BJ (cell line): ENCODE measurements around the gene LRP2. TPM values are rescaled to one million over a fixed set of nuclear protein-coding genes. Genes with fewer than 3 reads are reported as not detected.

Experiments
- CTCF ChIA-PET: fragments of 350-600 bp; formaldehyde crosslinking; extraction: SDS; loops from one replicate; lab custom pipeline; 2021; ENCODE audit warnings: antibody characterized with exemption, inconsistent platforms; lab: Yijun Ruan, JAX
- POLR2A ChIA-PET: fragments of 300-600 bp; sonication (Branson Sonifier 250); formaldehyde crosslinking; extraction: SDS; loops from one replicate; lab custom pipeline; 2021; ENCODE audit warnings: antibody characterized with exemption; lab: Charles Lee
- DNase-seq: peaks from one replicate; pipeline ENCODE4 v3.0.0-alpha.2; 2011; ENCODE audit warnings: low read depth
- H3K27me3 ChIP-seq: 2 replicates; pipeline ENCODE4 v1.6.0; 2011; ENCODE audit warnings: low read length; ENCODE audit not compliant: control insufficient read depth, insufficient read depth
- H3K36me3 ChIP-seq: 2 replicates; pipeline ENCODE4 v1.5.1; 2011; ENCODE audit warnings: low read length; ENCODE audit not compliant: control insufficient read depth, insufficient read depth
- H3K4me3 ChIP-seq: 2 replicates; pipeline ENCODE4 v1.5.1; 2011; ENCODE audit warnings: low read depth, mild to moderate bottlenecking, control low read depth, low read length
- polyA plus RNA-seq: library from polyadenylated mRNA; depleted of rRNA; stranded (reverse); fragments of >200 nt; gene quantifications from 2 replicates; pipeline ENCODE4 v1.2.3, GENCODE V29; 2011
- TF ChIP-seq, protein P1 (sequence below): IDR thresholded peaks from 2 replicates; pipeline ENCODE4 v1.5.1; 2011; ENCODE audit warnings: low read depth, mild to moderate bottlenecking, control low read depth, inconsistent platforms, low read length, moderate library complexity; ENCODE audit not compliant: insufficient read depth

The LRP2 gene
- polyA plus RNA-seq, 1 experiment = not detected

DNA sequence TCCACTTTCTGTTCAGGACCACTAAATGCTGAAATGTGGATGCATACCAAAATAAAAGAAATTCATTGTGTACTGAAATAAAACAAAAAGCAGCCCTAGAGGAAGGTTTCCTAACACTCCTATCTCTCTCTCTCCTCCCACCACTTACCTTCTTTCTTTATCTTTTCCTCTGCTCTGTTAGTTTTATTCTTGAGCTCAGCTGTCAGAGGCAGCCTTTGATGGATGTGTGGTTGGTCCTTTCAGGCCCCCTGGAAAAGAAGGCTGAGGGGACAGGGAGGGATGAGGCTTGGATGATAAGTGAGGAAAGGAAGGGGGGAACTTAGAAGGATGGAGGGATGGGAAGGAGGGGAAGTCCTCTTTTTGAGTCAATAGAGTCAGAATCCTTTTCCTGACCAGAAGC, 245.3 kb downstream of the LRP2 start:
- POLR2A ChIA-PET = no interaction called here
- no peak for DNase-seq
- TF ChIP-seq, protein P1, sequence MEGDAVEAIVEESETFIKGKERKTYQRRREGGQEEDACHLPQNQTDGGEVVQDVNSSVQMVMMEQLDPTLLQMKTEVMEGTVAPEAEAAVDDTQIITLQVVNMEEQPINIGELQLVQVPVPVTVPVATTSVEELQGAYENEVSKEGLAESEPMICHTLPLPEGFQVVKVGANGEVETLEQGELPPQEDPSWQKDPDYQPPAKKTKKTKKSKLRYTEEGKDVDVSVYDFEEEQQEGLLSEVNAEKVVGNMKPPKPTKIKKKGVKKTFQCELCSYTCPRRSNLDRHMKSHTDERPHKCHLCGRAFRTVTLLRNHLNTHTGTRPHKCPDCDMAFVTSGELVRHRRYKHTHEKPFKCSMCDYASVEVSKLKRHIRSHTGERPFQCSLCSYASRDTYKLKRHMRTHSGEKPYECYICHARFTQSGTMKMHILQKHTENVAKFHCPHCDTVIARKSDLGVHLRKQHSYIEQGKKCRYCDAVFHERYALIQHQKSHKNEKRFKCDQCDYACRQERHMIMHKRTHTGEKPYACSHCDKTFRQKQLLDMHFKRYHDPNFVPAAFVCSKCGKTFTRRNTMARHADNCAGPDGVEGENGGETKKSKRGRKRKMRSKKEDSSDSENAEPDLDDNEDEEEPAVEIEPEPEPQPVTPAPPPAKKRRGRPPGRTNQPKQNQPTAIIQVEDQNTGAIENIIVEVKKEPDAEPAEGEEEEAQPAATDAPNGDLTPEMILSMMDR = no peak
- H3K27me3 ChIP-seq = no peaks in the 10 kb centered on the region
- H3K36me3 ChIP-seq = no peaks in the 10 kb centered on the region
- CTCF ChIA-PET = interaction anchor here (0.7 to 2.3 kb wide), 3 partner anchors 8 to 15 kb away, joined by 3 to 8 read pairs (median 5); no protein-coding TSS in a partner anchor
- H3K4me3 ChIP-seq = no peak overlapping the region

DNA sequence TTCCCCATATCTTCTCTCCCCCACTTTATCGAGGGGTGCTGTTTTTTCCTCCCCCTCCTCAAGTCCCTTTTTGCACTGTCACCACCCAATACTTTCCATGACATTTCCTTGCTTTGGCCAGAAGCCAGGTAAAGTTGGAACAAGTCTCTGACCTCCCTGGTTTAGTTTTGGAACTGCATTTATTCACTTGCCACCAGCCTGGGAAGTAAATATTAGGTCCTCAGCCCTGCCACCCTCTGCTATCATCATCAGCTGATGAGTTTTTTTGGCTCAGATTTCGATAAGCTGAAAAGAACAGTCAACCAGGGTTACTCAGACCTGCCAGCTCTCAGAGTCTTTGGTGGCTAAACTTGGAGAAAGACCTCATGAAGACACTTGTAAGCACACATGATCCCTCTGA, 246.0 kb downstream of the LRP2 start:
- CTCF ChIA-PET = interaction anchor here (1.2 to 2.3 kb wide), 3 partner anchors 11 to 26 kb away, joined by 3 to 8 read pairs (median 4); no protein-coding TSS in a partner anchor
- POLR2A ChIA-PET = no interaction called here
- no peak for DNase-seq
- TF ChIP-seq, protein P1 = no peak
- no peaks in the 10 kb centered on the region for H3K36me3 ChIP-seq
- H3K4me3 ChIP-seq = no peak overlapping the region
- no peaks in the 10 kb centered on the region for H3K27me3 ChIP-seq

DNA sequence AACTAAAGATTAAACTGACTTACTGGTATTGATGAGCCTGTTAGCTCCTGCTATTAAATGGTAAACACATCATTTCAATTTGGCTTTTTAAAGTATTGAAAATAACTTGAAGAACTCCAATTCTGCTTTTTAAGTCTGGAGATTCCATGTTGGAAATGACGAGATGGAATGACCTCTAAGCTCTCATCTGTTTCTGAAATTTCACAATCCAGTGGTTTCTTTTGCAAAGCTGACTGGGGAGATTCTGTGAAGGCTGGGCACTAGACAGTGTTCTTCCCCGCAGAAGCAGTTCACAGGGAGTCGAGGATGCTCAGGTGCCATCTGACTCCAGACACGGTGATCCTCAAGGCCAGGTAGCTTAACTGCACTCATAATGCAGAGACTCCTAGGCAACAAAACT, 248.3 kb downstream of the LRP2 start:
- TF ChIP-seq, protein P1 = no peak
- no peak overlapping the region for H3K4me3 ChIP-seq
- H3K36me3 ChIP-seq = no peaks in the 10 kb centered on the region
- no peaks in the 10 kb centered on the region for H3K27me3 ChIP-seq
- no peak for DNase-seq
- CTCF ChIA-PET = interaction anchor here (1.2 to 1.9 kb wide), 2 partner anchors 24 to 28 kb away, joined by 3 to 7 read pairs; no protein-coding TSS in a partner anchor
- POLR2A ChIA-PET = no interaction called here

DNA sequence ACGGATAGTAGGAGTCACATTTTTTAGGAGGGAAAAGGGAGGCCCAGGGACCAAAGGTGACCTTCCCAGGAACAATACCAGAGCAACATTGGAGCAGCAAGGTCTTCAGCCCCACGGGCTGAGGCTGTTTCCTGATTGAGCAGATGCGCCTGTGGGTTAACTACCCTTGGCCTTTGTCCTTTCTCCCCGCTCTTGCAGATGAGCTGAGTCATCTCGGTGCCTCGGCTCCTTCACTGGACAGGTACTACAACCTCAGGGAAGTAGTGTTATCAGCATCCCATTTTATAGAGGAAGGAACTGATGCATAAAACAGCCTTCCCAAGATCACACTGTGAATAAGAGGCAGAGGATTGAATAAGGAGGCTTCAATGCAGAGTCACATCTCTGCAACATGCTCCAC, 249.5 kb downstream of the LRP2 start:
- CTCF ChIA-PET = no interaction called here
- TF ChIP-seq, protein P1 = no peak
- Histone ChIP-seq H3K4me3 (no peak overlapping the region), H3K27me3 (no peaks in the 10 kb centered on the region), H3K36me3 (no peaks in the 10 kb centered on the region)
- DNase-seq = no peak
- POLR2A ChIA-PET = no interaction called here

DNA sequence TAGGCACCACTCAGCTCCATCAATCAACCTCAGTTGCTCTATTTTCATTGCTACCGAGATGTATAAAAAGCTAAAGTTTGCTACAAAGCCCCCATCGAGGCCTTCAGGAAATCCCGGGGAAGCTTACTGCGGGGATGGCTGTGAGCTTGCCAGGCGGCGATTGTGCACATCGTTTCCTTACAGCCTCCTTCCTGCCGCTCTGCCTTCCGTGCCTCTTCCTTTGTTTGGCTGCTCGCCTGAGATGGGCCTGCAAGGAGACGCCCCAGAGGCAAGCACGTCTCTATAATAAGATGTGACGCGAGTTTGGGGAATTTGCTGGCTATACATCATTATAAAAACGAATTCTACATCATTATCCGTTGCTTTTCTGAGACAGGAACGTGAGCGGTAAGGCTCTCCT, 251.4 kb downstream of the LRP2 start:
- TF ChIP-seq, protein P1 = no peak
- POLR2A ChIA-PET = no interaction called here
- Histone ChIP-seq H3K4me3 (no peak overlapping the region), H3K27me3 (no peaks in the 10 kb centered on the region), H3K36me3 (no peaks in the 10 kb centered on the region)
- CTCF ChIA-PET = interaction anchor here (1.2 to 4.5 kb wide), 4 partner anchors 13 to 32 kb away, joined by 4 to 43 read pairs (median 22); no protein-coding TSS in a partner anchor
- no peak for DNase-seq
